NCI-H128 (cell line): ENCODE data around the gene TAS1R3.

ENCODE experiments used
- DNase-seq: peaks from one replicate; lab custom pipeline; 2025; ENCODE audit not compliant: unreplicated experiment; lab: John Stamatoyannopoulos, UW

Gene TAS1R3

DNA sequence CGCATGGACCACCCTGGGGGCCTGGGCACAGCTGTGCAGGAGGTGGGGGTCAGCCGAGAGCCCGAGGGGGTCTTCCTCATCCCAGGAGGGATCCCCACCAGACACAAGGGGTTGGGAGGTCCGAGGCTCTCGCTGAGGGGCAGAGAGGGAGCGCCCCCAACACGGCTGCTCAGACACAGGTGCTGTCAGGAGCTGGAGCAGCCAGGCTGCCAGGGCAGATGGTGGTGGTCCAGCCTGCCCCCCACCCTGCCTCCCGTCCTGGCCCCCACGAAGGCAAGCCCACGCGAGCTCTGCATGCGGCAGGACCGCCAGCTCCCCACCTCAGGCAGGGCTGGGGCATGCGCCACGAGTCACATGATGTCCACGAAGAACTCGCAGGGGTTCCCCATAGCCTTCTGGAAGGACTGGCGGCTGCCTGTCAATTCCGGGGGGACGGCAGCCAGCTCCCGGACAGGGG is 4.7 kb downstream of the TAS1R3 start:
- no peak for DNase-seq

DNA sequence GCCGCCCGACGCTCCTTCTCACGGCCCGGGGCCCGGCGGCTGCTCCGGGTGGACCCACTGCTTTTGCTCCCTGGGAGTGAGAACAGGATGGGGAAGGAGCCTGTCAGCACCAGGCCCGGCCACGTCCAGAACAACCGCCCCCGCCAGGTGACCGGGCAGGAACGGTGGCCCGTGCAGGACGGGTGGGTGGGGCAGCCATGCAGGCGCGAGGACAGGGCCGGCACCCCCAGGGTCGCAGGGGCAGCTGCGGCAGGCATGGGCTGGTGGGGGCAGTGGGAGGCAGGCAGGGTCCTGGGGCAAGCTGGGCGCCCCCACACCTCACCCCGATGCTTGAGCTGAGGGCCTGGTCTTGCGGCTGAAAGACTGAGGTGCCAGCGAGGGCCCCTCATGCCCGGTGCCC is 5.4 kb downstream of the TAS1R3 start:
- DNase-seq: no peak

DNA sequence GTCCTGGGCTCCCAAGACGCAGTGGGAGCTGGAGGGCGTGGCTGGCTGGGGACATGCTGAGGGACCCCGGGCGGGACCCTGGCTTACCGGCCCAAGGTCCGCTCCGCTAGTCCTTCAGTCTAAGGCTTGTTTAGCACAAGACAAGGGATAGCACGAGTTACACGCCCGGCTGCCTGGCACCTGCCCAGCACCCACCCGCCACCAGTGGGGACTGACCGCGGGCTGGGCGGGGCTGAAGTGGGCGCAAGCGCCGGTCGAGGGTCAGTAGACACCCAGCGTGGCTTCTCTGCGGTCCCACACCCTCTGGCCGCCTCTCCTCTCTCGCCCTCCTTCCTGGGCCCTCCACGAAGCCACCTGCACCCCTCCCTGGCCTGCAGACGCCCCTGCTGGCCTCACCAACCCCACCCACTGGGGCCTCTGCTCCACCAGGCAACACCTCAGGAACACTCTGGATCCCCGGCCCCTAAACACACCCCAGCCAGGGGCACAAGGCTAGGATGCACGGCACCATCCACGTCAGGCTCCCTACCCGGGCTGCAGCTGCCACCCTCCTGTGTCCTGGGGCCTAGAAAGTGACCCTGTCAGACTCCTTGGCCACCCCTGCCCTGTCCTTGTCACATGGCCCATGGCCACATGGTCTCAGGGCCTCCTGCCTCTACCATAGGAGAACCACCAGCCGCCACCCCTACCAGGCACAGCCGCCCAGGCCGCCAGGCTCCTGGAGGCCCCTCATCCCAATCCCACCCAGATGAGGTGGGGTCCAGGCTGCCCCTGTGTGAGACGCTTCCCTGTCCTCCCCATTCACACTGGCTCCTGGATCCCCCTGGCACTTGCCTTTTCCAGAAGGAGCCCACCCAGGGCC is 6.1 kb downstream of the TAS1R3 start:
- no peak for DNase-seq

DNA sequence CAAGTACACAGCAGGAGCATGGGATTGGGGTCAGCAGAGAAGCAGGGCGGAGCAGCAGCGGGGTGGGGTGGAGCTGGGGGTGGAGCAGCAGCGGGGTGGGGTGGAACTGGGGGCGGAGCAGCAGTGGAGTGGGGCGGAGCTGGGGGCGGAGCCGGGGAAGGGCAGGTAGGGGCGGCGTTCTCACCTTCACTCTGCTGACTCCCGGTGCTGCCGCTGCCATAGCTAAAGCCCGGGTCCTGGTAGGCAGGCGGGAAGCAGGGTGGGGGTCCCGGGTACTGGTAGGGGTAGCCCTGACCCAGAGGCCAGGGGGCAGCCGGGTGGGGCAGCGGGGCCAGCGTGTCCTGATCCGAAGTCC is 6.7 kb downstream of the TAS1R3 start:
- no peak for DNase-seq

DNA sequence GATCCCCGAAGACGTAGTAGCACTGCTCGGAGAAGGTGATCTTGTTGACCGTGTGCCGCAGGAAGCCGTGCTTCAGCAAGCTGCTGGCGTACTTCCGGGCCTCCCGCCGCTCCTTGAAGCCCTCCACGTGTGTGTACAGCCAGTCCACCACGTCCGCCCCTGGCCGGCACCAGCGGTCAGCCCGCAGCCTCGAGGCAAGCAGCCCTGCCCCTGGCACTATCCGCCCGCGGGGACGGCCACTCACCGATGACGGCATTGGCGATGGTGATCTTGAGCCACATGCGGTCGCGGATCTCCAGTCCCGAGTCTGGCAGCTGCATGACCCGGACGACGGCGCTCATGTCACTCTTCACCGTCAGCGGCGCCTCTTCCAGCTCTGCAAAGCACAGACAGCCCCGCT is 7.2 kb downstream of the TAS1R3 start:
- DNase-seq: no peak

DNA sequence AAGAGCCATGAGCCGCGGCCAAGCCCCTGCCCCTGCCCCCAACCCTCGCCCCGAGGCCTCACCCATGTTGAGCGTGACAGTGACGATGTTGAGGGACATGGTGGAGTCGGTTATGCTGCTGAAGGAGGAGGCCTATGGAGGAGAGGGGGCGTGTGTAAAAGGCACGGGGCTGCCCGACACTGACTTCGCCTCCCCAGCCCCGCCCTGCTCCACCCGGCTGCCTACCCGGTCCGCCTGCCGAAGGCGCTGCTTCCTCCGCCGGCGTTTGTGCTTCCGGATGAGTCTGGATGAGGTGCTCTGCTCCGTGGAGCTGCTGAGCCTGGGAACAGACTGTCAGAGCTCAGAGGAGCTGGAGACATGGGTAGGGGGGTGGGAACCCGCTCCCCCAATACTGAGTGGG is 9.1 kb downstream of the TAS1R3 start:
- DNase-seq: no peak

DNA sequence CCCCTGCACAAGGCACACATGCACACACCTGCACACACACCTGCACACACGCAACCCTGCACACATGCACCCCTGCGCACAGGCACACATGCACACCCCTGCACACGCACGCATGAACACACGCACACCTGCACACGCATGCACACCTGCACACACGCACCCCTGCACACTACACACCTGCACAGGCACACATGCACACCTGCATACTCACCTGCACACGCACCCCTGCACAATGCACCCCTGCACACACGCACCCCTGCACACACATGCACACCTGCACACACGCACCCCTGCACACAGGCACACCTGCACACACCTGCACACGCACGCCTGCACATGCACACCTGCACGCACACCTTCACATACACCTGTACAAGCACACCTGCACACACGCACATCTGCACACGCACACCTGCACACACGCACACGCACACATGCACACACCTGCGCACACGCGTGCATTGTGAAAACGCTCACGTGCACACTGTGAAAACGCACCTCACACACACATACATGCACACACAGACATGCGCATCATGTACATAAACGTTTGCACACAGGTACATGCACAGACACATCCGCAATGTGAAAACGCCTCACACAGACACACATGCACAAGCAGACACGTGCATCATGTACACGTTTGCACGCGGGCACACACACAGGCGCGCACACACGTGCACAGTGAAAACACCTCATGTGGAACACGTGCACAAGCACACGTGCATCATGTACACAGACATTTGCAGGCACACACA is 9.9 kb downstream of the TAS1R3 start:
- DNase-seq: no peak

DNA sequence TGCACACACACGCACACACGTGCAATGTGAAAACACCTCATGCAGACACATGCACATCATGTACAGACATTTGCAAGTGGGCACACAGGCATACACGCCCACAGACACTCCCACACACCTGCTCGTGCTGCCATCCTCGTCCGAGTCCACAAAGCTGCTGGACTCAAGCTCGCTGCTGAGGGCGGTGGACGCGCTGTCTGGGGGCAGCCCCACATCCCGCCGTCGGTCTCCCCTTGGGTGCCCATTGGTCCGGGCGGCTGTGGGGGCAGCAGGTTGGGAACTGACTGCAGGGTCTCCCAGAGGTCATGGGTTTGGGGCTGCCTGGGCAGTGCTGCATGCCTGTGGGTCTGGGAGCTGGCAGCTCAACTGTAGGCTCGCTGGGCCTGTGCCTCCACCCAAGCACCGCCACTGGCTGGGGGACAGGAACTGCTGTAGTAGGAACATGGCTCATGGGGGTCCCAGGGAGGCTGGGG is 10.5 kb downstream of the TAS1R3 start:
- no peak for DNase-seq

DNA sequence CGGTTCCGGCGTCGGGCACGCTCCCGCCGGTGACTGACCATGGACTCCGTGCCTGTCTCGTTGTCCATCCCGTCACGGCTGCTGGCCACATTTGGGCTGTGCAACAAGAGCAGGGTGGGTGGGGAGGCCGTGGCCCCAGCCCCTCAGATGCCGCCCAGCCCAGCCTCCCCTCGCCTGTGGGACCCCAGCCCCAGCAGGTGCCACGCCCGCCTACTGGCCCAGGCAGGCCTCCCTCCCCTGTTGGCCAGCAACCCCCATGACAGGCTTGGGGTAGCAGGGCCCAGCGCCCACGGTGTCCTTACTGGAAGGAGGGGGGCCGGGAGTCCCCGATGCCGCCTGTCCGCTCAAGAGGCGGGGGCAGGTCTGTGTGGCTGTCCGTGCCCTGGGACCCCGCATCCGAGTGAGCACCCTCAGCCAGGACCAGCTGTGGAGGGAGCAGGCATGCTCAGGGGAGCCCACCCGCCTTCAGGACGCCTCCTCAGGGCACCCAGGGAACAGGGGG is 11.0 kb downstream of the TAS1R3 start:
- no peak for DNase-seq

DNA sequence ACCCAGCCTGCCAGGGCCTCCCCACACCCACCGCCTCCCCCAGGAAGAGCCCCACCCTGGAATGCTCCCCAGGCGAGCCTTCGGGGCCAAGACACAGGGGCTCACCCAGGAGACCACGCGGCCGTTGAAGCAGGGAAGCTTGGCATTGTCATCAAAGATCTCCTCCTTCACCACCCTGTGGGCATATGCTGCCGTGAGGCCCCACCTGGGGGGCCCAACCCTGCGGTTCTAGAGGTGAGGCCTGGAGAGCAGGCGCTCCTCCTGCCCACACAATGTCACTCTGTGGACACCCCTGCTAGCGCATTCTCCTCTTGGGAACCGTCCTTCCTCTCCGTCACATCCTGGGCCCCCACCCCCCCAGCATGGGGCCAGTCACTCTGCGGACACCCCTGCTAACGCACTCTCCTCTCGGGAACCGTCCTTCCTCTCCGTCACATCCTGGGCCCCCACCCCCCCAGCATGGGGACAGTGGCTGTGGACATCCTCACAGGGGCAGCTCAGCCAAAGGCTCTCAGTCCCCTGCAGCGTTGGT is 11.6 kb downstream of the TAS1R3 start:
- no peak for DNase-seq

DNA sequence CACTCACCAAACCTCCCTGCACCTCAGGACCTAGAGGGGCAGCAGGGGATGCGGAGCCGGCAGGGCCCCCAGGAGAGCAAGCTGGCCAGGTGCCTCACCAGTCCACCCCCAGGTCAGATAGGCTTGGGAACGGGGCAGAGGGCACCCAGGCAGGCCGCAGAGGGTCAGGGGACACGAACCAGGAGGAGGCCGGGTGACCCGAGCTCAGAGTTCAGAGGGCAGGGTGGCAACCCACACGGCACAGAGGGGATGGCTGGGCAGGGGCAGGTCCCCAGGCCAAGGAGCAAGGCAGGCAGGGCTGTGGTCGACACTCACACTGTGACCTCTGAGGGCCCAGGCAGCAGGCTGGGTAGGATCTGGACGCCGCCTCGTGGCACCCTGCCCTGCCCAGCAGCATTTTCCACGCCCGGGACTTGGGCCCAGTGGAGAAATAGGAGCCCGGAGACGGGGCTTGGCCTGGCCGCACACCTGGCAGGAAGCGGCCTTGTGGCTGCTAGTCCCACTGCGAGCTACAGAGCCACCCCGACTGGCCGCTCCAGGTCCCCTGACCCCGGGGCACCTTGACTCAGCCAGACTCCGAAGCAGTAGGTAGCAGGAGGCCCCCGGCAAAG is 12.8 kb downstream of the TAS1R3 start:
- DNase-seq: no peak

DNA sequence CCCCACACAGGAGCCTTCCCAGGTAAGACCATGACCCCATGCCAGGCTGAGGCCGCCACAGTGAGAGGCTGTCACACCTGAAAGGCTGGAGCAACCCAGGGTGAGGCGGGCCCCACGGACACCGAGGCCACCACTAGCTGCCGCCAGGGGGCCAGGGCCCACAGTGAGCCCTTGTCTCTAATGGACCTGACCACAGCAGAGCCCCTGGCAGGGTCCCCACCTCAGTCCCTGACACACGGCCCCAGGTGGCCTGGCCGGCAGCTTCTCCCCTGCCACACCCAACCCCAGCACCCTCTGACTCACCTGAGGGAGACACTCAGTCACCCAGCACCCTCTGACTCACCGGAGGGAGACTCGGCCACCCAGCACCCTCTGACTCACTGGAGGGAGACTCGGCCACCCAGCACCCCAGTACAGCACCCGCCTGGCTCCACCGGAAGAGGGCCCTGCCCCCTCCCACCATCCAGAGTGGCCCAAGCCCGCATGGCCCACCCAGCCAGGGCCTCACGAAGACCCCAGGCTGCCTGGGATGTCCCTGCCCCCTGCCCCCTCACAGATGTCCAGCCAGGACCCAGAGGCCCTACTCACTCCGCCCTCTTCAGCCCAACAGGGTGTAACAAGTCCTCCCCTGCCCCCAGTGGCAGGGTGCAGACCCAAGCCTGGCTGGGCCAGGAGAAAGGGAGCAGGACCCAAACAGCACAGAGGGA is 13.7 kb downstream of the TAS1R3 start:
- no peak for DNase-seq

DNA sequence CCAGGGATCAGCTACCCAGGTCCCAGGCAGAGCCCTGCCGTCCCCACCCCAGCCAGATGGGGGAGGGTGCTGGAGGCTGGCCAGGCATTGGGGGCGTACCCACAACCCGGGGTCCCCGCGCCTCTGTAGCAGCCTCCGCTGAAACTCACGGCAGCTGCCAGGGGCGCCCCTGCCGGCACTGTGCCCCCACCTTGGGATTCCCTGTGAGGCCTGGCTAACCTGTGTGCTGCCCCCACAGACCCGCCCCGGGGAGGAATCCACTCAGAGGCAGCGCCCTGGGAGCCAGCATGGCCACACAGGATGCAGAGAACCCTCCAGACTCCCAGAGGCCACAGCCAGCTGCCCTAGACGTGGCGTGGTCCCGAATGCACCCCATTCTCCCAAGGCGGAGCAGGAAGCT is 14.3 kb downstream of the TAS1R3 start:
- DNase-seq: no peak

DNA sequence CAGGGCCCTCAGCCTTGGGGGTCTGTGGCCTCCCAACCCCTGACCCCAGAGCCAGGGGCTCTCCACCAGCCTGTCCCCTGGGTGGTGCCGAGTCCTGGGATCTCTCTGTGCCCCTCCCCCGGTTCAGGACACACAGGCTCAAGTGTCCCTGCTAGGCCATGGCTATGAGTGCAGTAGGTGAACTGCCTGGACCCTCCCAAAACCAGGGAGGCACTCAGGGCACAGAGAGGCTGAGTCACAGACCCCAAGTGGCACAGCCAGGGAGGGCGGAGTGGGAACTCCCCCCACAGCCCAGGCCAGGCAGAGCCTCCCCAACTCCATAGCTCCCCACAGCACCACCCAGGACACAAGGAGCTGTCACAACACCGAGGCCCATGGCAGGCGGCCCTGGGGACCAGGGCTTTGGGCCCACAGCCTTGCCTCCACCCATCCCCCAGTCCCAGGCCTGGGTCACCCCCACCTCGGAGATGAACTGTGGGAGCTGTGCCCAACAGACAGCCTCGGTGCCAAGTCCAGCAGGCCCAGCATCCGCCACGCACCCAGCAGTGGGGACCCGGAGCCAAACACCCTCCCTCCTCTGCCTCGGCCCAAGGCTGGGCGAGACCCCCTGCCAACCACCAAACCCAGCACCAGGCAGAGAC is 14.9 kb downstream of the TAS1R3 start:
- DNase-seq: no peak

DNA sequence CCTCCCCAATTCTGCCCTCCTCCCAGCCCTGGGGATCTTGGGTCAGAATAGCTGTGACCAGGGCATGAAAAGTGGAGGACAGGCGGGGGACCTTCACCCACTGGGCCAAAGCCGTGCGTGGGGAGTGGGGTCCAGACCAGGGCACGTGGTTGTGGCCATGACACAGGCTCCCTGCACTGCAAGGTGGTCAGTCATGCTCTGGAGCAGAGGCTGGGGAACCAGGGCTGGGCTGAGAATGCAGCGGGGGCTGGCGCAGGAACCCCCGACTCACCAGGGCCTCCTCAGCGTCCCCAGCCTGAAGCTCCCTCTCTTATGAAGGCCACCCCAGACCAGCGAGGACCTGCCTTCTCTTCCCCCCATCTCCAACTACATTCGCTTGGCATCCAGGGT is 15.4 kb downstream of the TAS1R3 start:
- no peak for DNase-seq

DNA sequence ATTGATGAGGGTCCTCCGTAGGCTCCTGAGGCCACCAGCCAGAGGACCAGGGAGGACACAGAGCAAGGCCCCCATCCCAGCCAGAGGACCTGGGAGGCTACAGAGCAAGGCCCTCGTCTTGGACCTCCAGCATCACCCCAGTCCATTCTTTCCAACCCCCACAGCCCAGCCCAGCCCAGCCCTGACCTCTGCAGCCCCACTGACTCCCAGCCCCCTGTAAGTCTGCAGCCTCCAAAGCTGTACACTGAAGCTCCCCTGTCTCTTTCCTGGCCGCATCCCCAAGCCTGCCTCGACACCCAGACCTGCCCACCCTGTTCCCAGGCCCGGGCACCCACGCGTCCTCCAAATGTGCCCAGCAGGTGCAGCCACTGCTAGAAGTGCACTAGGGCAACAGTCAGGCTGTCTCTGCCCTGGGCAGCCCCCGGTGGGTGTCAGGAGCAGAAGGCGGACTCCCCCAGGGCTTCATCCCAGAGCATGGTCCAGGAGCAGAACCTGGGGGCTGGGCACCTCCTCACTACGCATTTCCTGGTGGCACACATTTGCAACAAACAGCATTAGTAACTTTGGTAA is 16.0 kb downstream of the TAS1R3 start:
- no peak for DNase-seq

DNA sequence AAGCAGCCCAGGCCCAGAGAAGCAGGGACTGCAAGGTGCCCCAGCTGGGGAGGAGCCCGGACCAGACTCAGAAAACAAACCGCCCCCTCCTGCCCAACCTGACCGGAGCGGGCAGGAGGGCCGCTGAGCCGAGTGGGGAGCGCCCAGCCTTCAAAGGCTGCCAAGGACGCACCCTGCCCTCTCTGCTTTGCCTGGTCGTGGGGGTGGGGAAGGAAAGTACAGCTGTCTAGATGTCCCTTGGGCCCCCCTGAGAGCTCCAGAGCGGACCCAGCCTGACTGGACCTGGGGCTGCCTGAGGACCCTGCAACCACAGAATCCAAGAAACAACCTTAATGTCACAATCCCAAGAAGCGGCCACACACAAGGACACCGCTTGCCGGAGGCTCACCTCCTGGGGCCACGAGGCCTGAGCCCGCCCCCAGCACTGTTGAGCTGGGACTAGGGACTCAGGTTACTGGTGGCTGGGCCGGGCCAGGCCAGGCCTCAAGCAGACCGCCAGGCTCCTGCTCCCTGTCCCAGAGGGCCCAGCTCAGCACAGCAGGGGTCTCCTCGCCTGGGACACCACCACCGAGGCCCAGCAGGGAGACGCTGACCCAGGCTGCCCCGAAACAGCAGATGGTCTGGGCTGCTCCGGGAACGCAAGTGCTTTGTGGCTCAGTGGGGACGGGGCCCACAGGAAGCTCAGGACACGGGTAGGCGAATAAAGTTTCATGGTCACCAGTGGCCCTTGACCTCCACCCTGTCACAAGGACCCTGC is 16.8 kb downstream of the TAS1R3 start:
- no peak for DNase-seq

DNA sequence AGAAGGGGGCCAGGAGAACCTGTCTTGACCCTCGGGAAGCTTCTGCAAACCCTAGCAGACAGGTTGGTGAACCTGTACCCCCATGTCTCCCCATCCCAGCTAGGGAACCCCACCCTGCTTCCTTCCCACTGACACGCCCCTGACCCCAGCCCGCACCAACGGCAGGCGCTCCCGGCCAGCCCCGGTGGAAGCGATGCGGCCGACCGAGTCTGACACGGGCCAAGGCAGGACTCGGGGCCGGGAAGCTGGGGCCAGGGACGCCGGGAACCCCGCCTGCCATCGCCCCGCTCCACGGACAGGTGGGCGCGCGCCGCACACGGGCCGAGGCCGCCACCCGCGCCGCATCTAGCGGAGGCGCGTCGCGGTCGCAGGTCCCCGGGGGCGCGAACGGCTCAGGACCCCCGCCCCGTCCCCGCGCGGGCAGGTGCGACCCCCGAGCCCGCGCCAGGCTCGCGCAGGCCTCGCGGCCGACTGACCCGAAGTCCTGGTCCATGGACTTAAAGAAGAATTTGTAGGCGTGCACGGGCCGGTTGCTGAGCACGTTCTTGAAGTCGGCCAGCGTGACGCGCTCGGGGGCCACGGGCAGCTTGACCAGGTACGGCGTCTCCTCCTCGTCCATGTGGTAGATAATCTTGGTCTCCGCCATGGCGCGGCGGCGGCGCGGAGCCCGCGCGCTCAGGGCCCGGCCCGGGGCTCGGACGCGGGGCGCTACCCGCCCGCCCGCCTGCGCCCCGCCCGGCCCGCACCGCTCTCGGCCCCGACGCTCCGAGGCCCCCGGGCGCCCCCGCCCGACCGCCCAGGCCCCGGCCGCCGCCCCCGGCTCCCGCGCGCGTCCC is 17.6 kb downstream of the TAS1R3 start:
- no peak for DNase-seq
